NT2/D1 (cell line): ENCODE measurements around the gene GOLGA6A.
"Not testable (repeated sequence)": the region's sequence is repeated elsewhere in the genome, so short reads cannot be mapped to it uniquely, and the experiment has no call there.

ENCODE experiments used
- SUZ12 ChIP-seq: IDR thresholded peaks from 2 replicates; pipeline ENCODE4 v1.6.1; 2011; ENCODE audit not compliant: insufficient read length, insufficient read depth; ENCODE audit errors: extremely low read depth
- YY1 ChIP-seq: IDR thresholded peaks from 2 replicates; pipeline ENCODE4 v1.6.1; 2011; ENCODE audit not compliant: insufficient read length, insufficient read depth

- TF ChIP-seq YY1, SUZ12: not testable (repeated sequence)
Measured at GRCh38 chr15:74108611-74109010, 26.3 kb upstream of the GOLGA6A start.
